BJ (cell line): ENCODE data around the gene AGBL4. TPM values are rescaled to one million over a fixed set of nuclear protein-coding genes. Genes with fewer than 3 reads are reported as not detected.

Source experiments
- CTCF ChIA-PET: fragments of 350-600 bp; formaldehyde crosslinking; extraction: SDS; loops from one replicate; lab custom pipeline; 2021; ENCODE audit warnings: antibody characterized with exemption, inconsistent platforms; lab: Yijun Ruan, JAX
- POLR2A ChIA-PET: fragments of 300-600 bp; sonication (Branson Sonifier 250); formaldehyde crosslinking; extraction: SDS; loops from one replicate; lab custom pipeline; 2021; ENCODE audit warnings: antibody characterized with exemption; lab: Charles Lee
- DNase-seq: peaks from one replicate; pipeline ENCODE4 v3.0.0-alpha.2; 2011; ENCODE audit warnings: low read depth
- H3K27me3 ChIP-seq: 2 replicates; pipeline ENCODE4 v1.6.0; 2011; ENCODE audit warnings: low read length; ENCODE audit not compliant: control insufficient read depth, insufficient read depth
- H3K36me3 ChIP-seq: 2 replicates; pipeline ENCODE4 v1.5.1; 2011; ENCODE audit warnings: low read length; ENCODE audit not compliant: control insufficient read depth, insufficient read depth
- H3K4me3 ChIP-seq: 2 replicates; pipeline ENCODE4 v1.5.1; 2011; ENCODE audit warnings: low read depth, mild to moderate bottlenecking, control low read depth, low read length
- polyA plus RNA-seq: library from polyadenylated mRNA; depleted of rRNA; stranded (reverse); fragments of >200 nt; gene quantifications from 2 replicates; pipeline ENCODE4 v1.2.3, GENCODE V29; 2011
- TF ChIP-seq, protein P1 (sequence below): IDR thresholded peaks from 2 replicates; pipeline ENCODE4 v1.5.1; 2011; ENCODE audit warnings: low read depth, mild to moderate bottlenecking, control low read depth, inconsistent platforms, low read length, moderate library complexity; ENCODE audit not compliant: insufficient read depth

AGBL4 gene
- polyA plus RNA-seq, 1 experiment: not detected

DNA sequence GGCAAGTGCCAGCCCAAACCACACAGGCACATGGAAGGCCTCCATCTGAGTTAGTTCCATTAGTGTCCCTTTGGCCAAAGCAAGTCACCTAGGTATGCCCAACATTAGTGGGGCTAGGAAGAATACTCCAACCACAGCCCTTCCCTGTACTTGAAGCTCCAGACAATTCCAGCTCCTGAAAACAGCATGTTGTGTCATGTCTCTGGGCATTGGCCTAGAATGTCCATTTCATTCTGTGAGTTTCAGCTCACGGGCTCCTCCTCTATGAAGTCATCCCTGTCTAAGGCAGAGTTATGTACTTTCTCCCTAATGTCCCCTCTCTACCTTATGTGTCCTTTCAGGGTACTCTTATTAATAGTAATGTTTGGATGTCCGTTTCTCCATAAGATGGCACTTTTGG lies 1455.3 kb downstream of the AGBL4 start:
- no peaks in the 10 kb centered on the region for H3K36me3 ChIP-seq
- TF ChIP-seq, protein P1, sequence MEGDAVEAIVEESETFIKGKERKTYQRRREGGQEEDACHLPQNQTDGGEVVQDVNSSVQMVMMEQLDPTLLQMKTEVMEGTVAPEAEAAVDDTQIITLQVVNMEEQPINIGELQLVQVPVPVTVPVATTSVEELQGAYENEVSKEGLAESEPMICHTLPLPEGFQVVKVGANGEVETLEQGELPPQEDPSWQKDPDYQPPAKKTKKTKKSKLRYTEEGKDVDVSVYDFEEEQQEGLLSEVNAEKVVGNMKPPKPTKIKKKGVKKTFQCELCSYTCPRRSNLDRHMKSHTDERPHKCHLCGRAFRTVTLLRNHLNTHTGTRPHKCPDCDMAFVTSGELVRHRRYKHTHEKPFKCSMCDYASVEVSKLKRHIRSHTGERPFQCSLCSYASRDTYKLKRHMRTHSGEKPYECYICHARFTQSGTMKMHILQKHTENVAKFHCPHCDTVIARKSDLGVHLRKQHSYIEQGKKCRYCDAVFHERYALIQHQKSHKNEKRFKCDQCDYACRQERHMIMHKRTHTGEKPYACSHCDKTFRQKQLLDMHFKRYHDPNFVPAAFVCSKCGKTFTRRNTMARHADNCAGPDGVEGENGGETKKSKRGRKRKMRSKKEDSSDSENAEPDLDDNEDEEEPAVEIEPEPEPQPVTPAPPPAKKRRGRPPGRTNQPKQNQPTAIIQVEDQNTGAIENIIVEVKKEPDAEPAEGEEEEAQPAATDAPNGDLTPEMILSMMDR: no peak
- H3K27me3 ChIP-seq: no peaks in the 10 kb centered on the region
- no peak for DNase-seq
- CTCF ChIA-PET: no interaction called here
- POLR2A ChIA-PET: no interaction called here
- no peak overlapping the region for H3K4me3 ChIP-seq

DNA sequence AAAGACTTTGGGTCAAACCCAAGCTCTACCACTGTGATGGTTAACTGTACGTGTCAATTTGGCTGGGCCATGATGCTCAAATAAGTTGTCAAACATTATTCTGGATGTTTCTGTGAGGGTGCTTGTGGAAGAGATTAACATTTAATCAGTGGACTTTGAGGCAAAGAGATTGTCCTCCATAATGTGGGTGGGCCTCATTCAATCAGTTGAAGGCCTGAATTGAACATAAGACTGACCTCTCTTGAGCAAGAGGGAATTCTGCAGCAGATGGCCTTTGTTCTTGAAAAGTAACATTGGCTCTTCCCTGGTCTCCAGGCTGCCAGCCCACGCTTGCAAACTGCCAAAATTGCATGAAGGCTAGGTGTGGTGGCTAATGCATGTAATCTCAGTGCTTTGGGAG lies 1457.3 kb downstream of the AGBL4 start:
- no peak overlapping the region for H3K4me3 ChIP-seq
- H3K27me3 ChIP-seq: no peaks in the 10 kb centered on the region
- CTCF ChIA-PET: no interaction called here
- no peak for DNase-seq
- POLR2A ChIA-PET: no interaction called here
- H3K36me3 ChIP-seq: no peaks in the 10 kb centered on the region
- TF ChIP-seq, protein P1: no peak

DNA sequence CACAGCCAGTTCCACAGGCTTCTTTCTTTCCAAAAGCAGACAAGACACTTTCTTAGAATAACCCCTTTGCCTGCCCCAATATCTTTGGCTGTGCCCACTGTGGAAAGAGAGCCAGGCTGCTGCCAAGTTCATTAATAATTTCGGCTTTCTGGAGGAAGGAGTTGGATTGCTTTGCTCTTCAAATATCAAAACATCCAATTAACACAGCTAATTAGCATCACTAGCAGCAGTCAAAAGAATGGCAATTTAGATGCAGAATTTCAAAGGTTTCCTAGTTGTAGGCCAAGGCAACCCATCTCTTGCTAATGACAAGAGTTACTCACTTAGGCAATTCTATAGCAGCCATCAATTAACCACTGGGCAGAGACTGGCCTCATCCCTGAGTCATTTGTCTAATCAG lies 1460.7 kb downstream of the AGBL4 start:
- no peak overlapping the region for H3K4me3 ChIP-seq
- TF ChIP-seq, protein P1: no peak
- ChIA-PET POLR2A (no interaction called here), CTCF (no interaction called here)
- DNase-seq: no peak
- H3K27me3 ChIP-seq: no peaks in the 10 kb centered on the region
- no peaks in the 10 kb centered on the region for H3K36me3 ChIP-seq

DNA sequence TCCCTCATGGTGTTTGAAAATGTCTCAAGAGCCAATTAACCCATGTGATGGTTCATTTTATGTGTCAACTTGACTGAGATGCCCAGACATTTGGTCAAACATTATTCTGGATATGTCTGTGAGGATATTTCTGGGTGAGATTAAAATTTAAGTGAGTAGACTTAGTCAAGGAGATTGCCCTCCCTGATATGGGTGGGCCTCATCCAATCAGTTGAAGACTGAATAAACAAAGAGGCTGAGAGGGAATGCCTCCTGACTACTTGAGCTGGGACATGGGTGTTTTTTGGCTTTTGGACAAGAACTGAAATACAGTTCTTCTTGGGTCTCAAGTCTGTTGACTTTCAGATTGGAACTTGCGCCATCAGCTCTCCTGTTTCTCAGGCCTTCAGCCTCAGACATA lies 1462.3 kb downstream of the AGBL4 start:
- Histone ChIP-seq H3K36me3 (no peaks in the 10 kb centered on the region), H3K27me3 (no peaks in the 10 kb centered on the region), H3K4me3 (no peak overlapping the region)
- DNase-seq: no peak
- TF ChIP-seq, protein P1: no peak
- POLR2A ChIA-PET: no interaction called here
- CTCF ChIA-PET: no interaction called here

DNA sequence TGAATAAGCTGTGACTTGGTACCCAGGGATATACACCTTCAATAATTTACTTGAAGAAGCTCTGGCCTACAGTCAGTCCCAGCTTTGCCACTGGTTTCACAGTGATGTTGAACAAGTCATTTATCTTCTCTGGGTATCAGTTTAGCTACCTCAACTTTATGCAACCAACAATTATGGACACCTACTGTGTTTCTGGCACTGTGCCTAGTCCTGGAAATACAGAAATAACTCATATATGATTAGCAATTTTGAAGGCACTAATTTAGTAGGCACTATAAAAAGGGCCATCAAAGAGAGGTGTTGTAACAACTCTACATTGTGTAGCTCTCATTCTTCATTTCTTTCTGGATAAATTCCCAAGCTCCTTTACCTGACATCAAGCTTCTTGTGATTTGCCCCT lies 1463.2 kb downstream of the AGBL4 start:
- CTCF ChIA-PET: no interaction called here
- Histone ChIP-seq H3K4me3 (no peak overlapping the region), H3K36me3 (no peaks in the 10 kb centered on the region), H3K27me3 (no peaks in the 10 kb centered on the region)
- DNase-seq: no peak
- POLR2A ChIA-PET: no interaction called here
- TF ChIP-seq, protein P1: no peak
